ELF-1 (cell line): ENCODE results near the gene MICA.
"Not testable (repeated sequence)": the region's sequence is repeated elsewhere in the genome, so short reads cannot be mapped to it uniquely, and the experiment has no call there.

Source experiments
- DNase-seq: peaks from one replicate; pipeline ENCODE4 v3.0.0-alpha.2; 2016; ENCODE audit warnings: low read depth, low spot score

MICA gene

DNA sequence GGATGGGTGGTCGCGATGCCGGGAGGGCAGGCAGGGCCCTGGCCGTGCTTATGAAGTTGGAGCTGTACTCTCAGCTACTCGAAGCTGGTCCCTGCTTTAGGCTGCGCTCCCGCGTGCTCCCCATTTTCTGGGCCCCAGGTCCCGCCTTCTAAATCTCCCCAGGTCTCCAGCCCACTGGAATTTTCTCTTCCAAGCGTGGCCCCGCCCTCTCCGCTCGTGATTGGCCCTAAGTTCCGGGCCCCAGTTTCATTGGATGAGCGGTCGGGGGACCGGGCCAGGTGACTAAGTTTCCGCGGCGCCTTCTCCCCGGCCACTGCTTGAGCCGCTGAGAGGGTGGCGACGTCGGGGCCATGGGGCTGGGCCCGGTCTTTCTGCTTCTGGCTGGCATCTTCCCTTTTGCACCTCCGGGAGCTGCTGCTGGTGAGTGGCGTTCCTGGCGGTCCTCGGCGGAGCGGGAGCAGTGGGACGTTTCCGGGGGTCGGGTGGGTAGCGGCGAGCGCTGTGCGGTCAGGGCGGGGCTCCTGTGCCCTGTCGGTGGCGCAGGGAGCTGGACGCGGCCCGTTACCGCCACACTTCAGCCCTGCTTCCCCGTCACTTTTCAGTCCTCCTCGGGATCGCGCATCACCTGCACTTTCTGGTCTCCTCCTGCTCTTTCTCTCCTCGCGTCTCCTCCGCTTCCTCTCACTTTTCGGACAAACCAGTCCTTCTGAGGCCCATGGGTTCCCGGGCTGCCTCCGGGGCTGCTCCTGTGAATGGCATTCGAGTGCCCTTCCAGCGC lies at the start of gene MICA:
Gene MICA (plus strand): TSS at position 313 of the 778 bp plus-strand sequence. CDS start 38 bp downstream, at position 351.
- peak; percentile 91 for DNase-seq

GRCh38 chr6:31354158-31354863 lies 49.1 kb upstream of the MICA start:
- DNase-seq = no peak

GRCh38 chr6:31354864-31355582 lies 48.4 kb upstream of the MICA start:
- no peak for DNase-seq

- no peak for DNase-seq
Observed at GRCh38 chr6:31355583-31355948, 47.8 kb upstream of the MICA start.

DNA sequence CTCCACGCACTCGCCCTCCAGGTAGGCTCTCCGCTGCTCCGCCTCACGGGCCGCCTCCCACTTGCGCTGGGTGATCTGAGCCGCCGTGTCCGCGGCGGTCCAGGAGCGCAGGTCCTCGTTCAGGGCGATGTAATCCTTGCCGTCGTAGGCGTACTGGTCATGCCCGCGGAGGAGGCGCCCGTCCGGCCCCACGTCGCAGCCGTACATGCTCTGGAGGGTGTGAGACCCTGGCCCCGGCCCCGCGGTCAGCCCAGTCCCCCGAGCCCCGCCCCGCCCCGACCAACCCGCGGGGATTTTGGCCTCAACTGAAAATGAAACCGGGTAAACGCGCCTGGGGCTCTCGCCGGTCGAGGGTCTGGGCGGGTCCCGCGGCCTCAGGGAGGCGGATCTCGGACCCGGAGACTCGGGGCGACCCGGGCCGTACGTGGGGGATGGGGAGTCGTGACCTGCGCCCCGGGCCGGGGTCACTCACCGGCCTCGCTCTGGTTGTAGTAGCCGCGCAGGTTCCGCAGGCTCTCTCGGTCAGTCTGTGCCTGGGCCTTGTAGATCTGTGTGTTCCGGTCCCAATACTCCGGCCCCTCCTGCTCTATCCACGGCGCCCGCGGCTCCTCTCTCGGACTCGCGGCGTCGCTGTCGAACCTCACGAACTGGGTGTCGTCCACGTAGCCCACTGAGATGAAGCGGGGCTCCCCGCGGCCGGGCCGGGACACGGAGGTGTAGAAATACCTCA lies 47.0 kb upstream of the MICA start:
- DNase-seq = no peak

GRCh38 chr6:31356946-31357466 lies 46.4 kb upstream of the MICA start, which contains the start of gene HLA-B:
Gene HLA-B, minus strand, starts transcription at chr6:31357179. Its CDS starts 21 bp downstream, at chr6:31357158.
- peak; percentile 36 for DNase-seq

DNA sequence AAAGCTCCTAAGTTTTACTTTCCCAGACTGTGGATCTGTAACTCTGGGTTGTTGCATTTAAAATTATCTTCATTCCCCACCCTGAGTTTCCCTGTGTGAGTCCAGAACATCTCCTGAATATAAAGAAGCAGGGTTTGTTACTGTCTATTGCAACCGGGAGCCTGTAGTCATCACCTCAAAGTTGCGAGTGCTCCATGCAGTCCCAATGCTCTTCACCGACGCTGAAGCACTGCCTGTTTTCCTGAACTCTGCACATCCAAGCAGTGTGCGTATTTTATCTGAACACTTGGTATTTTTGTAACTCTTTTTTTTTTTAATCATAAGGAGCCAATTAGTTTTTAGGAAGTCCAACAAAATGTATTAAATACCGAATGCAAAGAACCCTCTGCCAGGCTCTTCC lies 45.5 kb upstream of the MICA start:
- DNase-seq = no peak

- DNase-seq = no peak
Observed at GRCh38 chr6:31358302-31358701, 45.1 kb upstream of the MICA start.

GRCh38 chr6:31359581-31359980 lies 43.8 kb upstream of the MICA start:
- no peak for DNase-seq

- DNase-seq = no peak
Observed at GRCh38 chr6:31362751-31363150, 40.6 kb upstream of the MICA start.

- no peak for DNase-seq
Observed at GRCh38 chr6:31363811-31364210, 39.6 kb upstream of the MICA start.

GRCh38 chr6:31365864-31366263 lies 37.5 kb upstream of the MICA start:
- DNase-seq = no peak

DNA sequence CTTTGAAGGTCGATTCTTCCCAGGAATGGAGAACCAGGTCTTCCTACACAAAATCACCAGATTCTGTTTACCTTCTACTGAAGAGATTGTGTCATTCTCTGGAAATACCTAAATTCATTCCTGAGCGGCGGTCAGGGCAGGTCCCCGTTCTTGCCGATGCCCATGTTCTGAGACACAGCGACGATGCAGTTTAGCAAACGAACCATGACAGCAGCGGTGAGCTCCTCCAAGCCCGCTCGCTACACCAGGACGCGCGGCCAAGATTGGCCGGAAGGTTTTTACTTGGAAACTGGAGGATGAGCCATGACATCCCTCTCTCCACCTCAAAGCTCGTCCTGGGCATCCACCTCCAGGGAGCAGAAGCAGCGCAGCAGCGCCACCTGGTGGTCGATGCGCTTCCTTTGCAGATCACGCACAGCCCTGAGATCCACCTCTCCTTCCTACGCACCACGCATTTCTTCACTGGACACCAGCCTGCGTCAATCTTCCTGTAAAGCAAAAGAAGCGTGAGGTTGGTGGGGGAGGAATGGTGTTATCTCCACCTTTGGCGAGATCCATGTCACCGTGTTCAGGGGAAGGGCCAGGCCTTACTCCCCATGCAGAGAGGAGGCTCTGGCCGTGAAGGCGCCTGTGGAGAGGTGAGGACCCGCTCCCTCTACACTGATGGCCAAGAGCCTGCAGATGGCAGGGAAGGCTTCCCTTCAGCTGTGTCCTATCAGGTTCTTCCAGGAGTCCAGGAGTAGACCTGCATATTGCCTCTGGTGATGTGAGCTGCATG lies 36.5 kb upstream of the MICA start:
- DNase-seq = peak; percentile 97

GRCh38 chr6:31368461-31368860 lies 34.9 kb upstream of the MICA start:
- no peak for DNase-seq

GRCh38 chr6:31374118-31374517 lies 29.3 kb upstream of the MICA start:
- DNase-seq = not testable (repeated sequence)

DNA sequence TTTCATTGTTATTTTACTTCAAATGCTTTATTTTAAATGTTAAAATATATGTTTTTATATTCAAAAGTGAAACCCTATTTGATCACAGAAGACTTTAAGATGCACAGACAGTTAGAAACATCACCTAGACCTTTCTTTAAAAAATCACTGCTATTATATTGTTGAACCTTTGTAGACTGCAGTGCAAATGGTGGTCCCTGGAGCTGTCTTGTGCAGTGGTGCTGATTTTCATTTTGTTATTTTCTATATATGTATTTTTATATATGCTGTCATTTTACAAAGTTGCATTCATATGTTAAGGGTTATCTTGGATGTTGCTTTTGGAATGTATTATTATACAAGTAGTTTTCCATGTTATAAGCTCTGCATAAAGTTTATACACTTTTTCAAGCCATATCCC lies 27.7 kb upstream of the MICA start:
- no peak for DNase-seq

- no peak for DNase-seq
Observed at GRCh38 chr6:31377029-31377428, 26.4 kb upstream of the MICA start.

- no peak for DNase-seq
Observed at GRCh38 chr6:31378062-31378720, 25.2 kb upstream of the MICA start.

DNA sequence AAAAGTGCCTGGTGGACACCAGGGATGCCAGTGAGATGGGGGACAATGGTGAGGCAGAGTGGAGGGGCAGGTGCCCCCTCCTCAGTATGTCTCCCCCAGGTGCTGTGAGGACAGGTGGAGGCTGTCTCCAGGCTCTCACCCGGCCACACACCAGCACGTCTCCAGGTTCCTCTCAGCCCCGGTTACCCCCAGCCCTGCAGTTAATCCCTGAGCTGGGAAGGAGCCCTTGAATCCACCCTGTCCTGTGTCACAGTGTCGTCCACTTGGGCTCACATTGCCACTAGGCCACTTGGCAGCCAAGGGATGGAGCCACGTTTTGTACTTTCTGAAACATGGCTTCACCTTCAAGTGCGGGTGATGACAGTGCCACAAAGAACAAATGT lies 24.7 kb upstream of the MICA start:
- no peak for DNase-seq

DNA sequence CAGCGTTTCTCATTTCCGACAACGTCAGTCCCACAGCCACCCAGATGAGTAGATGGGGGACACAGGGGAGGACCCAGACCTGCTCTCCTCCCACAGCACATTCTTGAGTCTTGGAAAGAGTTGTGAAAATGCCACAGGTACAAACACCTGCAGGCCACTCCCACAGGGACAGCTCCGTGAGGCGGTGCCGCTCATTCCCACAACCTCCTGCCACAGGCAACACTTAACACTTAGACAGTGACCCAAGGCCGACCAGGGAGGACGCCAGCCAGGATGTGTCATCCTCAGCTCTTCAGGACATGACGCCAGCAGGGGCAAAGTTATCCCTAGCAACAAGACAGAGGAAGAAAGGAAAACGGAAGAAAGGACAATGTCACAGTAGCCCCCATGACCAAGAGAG lies 23.5 kb upstream of the MICA start:
- DNase-seq = no peak
